Umbilical cord (tissue), 2 donors: Measurements from ENCODE around the gene NPTXR. TPM values are rescaled to one million over a fixed set of nuclear protein-coding genes. Genes with fewer than 3 reads are reported as not detected.
"Not testable (repeated sequence)": the region's sequence is repeated elsewhere in the genome, so short reads cannot be mapped to it uniquely, and the experiment has no call there.

ENCODE experiments used
- DNase-seq: peaks from one replicate; pipeline ENCODE4 v3.0.0-alpha.2; 2015; ENCODE audit warnings: low spot score
- total RNA-seq: library from RNA; depleted of rRNA; stranded (reverse); fragments of >200 nt; gene quantifications from one replicate; pipeline ENCODE4 v1.2.3, GENCODE V29; 2014; ENCODE audit warnings: low replicate concordance; ENCODE audit not compliant: insufficient read depth

NPTXR gene
- total RNA-seq, 1 donor from 2014 or later: 3.9 TPM

GRCh38 chr22:38868886-38869381 lies 25.1 kb upstream of the NPTXR start:
- DNase-seq: peak; percentile 74

- DNase-seq: no peak
Observed at GRCh38 chr22:38868286-38868721, 24.5 kb upstream of the NPTXR start.

DNA sequence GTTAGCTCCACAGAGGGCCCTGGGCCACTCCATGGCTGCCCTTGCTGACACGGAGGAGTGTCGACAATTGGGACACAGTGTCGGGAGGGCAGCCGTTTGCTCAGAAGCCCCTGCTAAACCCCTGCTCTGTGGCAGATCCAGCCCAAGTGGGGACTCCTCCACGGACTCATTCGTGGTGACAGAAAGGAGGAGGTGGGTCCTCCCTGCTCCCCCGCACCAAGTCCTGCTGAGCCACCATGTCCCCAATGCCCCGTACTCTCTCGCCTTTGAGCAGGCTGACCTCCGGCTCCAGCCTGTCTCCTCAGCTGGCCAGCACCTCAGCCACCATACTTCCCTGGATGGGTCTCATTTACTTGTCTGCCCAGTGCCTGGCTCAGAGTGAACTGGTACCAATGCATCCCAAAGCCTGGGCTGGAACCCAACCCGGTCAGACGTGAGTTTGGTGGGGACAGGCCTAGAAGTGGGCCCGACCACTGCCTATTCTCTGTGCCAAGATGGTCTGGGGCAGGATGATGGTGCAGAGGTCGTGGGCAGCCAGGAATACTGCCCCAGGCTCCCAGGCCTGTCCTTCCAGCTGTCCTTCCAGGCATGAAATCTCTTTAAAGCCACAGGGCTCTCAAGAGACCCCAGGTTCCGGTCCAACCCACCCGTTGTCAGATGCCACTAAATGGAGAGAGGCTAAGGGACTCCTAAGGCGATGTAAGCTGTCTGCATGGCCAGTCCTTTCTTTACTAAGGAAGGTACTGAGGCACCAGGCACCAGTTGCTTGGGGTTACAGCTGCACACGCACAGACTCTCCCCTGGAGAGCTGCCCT lies 23.9 kb upstream of the NPTXR start:
- DNase-seq: no peak

- DNase-seq: no peak
Observed at GRCh38 chr22:38867124-38867455, 23.3 kb upstream of the NPTXR start.

GRCh38 chr22:38866399-38867123 lies 22.7 kb upstream of the NPTXR start:
- DNase-seq: no peak

DNA sequence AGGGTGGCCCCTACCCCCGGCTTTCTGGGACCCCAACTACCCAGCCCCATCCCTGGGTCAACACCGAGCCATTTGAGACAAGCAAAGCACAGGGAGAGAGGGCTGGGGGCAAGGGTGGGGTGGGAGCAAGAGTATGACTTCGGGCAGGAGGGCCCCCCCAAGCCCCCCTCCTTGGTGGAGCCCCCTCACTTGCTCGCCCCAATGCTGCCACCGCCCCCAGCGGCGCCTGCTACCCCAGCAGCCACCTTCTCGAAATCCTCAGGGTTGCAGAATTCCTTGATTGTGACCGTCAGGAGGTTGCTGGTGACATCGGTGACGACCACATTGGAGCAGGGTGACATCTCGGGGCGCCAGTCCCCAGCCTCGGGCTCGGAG lies 22.2 kb upstream of the NPTXR start:
- DNase-seq: no peak

DNA sequence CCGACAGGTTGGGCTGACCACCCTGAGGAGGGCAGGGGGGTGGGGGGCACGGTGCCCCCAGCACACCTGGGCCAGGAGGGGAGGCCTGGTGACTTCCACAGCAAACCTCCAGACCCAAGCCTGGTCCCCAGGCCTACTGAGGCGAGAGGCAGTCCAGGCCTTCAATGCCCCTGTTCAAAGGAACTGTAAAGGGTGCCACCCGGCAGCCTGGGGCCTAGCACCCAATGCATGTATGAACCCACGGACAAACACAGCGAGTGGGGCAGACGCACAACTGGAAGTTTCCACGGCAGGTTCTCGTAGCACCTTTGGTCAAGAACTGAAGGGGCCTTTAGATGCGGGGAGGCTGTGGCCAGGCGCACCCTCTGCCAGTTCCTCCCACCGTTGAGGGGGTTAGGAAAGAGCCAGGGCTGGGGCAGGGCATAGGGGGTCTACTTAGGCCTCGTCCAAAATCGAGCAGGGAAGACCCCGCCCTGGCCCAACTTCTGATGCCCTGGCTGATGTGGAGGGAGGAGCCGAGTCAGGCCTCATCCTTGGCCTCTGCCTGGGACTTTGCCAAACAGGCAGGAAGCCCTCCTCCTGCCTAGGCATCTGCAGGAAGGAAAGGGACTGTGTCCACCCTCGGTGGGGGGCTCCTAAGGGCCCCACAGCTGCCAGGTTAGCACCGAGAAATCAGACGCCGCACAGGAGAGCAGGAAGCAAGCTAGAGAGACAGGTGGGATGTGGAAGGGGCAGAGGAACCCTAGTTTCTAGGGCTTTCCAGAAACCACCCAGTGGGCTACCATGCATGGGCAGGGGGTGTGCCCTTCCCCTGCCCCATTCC lies 21.6 kb upstream of the NPTXR start:
- DNase-seq: no peak

DNA sequence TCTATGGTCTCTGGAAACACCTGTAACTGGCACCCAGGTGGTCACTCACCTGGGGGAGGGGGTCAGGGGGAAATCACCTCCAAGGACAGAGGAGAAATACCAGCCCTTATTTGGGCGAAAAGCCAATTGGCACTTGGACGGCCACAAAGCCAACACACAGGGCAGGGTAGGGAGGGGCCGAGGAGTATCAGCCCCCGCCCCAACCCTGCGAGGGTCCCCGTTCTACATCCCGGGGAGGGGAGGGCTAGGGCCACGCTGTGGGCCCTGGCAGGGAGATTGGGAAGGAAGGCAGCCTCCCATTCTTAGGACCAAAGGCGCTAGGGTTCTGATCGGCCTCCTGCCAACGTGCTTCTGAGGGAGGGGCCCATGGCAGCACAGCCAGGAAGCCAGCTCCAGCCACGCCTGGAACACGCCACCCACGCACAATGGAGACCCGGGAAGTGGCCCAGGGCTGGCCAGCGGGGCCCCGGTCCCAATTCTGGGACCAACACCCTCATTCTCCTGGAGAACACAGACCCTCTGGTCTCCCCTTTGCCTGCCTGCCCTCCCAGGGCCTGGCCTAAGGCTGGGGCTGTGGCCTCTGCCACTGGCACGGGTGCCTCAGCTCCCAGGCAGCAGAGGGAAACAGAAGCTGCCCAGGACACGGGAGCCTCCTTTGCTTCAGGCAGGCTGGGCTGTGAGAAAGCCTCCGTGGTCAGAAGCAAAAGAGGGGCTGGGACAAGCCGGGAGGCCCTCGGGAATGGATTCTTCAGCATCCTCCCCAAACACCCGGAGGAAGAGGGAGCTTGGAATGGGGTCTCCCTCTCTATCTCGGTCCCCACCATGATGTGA lies 20.7 kb upstream of the NPTXR start:
- no peak for DNase-seq

GRCh38 chr22:38863531-38864131 lies 19.8 kb upstream of the NPTXR start:
- DNase-seq: no peak

DNA sequence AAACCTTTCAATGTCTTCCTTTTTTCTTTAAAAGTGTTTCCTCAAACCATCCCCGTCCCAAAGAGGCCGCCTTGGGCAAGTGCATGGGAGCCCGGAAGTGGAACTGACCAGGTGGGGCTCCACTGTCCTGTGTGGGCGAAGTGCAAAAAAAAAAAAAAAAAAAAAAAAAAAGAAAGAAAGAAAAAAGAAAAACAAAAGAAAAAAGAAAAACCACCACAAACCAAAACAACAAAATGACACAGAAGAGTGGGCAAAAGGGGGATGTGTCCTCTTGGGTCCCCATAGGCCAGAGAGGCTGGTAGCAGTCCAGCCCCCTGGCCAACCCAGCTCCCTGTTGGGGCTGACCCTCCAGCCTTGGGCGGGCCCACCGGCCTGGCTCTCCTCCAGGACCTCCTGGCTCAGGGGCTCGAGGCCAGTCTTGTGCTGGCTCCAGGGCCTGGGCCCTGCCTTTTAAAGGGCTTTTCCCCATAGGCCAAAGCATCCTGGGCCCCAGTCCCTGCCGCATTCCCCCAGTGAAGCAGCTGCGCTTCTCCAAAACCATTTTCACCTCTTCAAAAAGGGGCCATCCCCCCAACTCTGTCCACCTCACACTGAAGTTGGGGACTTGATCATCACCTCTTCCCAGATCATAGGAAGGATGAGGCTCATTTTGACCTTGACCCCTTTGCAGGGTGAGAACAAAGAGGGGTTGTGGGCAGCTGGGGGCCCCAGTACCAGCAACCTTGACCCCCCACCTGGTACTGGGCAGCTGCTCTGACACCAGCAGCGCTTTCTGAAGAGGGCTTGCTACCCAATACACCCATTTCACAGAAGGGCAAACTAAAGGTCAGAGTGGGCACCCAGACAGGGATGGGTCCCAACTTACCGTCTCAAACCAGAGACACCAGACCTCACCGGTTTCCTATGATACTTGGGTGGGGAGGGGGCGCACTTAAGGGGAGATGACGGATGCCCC lies 18.8 kb upstream of the NPTXR start:
- DNase-seq: peak; percentile 78

DNA sequence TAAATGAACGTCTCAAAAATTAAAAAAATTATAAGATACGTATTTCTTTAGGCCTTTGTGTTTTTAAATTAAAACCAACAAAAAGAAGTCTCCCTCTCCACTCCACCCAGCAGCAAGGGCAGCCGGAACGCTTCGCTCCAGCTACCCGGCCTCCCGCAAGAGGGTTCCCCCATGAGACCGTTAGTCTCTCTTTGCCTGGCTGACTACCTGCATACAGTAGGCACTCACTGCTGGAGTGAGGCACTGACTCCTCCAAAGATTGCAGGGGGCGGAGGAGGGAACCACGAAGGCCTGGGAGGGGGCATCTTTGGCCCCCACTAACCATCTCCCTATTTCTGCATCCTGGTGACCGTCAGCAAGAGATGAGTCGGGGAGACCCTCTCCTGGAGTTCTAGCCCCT lies 18.1 kb upstream of the NPTXR start:
- DNase-seq: no peak

- DNase-seq: no peak
Observed at GRCh38 chr22:38861170-38861876, 17.5 kb upstream of the NPTXR start.

DNA sequence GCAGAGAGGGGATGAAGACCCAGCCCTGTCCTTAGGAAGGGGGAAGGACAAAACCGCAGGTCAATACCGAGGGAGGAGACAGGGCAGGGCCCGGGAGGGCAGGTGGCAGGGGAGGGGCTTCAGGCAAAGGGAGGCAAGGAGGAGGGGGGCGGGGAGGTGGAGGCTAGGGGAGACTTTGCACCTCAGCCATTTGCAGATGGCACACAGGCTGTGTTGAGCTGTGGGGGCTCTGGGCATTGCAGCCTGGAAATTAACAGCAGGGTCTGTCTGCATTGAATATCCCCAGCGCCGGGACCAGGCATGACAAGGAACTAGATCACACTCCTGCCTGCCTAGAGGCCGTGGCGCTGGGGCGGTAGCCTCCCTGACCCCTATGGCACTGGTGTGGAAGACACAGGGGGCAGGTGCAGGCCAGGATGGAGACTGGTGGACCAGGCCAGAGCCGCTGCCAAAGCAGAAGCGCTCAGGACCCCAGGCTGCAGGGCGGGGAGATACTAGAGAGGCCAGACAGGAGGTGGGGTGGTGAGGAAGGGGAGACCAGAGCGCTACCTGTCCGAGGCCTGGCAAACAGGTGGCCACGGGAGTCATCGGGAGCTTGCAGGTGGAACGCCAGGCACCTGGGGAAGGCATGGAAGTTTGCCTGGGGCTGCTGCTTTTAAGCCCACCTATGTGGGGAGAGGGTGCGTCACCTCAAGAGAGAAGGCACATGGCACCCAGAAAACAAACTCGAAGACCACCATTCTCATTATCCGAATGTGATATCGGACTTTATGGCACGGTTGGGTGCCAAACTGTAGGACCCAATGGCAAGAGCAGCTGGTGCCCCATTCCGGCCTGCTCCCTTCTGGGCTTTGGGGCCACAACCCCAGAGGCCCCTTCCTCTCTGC lies 16.7 kb upstream of the NPTXR start:
- no peak for DNase-seq

DNA sequence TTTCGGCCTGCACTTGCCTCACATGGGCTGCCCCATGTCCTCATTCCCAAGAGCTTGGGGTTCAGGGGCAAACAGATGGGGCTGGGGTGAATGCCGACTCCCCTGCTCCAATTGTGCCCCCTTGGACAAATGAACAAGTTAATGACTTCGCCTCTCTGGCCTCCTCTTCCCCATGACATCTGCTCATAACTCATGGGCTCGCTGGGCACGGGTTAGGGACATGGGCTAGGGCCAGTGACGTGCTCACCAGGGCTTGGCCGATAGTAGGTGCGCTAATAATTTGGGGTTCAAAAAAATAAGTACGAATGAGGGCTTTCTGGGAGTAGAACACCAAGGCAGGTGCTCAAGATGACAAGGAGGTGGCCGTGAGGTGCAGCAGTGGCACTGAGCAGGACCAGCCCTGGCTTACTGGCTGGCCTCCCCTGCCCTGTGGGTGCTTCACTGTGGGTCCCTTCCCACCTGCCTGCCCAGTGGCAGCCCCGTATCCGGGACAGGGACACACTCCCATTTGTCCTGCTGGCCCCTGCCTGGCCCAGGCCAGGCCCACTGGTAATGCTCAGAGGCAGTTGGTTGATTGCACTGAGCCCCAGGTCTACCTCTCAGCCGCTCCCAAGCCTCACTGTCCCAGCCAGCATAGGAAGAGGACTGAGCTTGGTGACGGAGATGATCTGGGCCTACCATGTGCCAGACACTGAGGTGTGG lies 15.9 kb upstream of the NPTXR start:
- no peak for DNase-seq

DNA sequence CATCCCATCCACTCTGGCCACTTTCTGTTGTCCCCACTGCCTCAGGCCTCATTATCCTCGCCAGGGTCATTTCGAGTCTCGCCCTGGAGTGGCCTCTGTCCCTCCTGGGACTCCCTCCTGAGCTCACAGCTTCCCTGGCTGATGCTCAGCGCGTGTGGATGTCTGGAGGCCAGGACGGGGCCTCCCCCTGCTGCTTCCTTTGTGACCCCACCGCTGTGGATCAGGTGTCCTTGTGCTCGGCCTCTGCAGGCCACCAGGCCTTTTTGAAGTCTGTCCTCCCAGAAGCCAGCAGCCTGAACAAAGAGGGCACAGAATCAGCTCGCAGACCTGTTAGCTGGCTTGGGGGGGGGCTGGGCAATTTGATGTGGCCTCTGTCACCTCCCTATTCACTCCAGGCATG lies 14.7 kb upstream of the NPTXR start:
- DNase-seq: no peak

- not testable (repeated sequence) for DNase-seq
Observed at GRCh38 chr22:38854476-38854875, 10.6 kb upstream of the NPTXR start.

GRCh38 chr22:38853883-38854282 lies 10.1 kb upstream of the NPTXR start:
- not testable (repeated sequence) for DNase-seq
